Small intestine (tissue), 7 donors: ENCODE data around the gene NEUROD6. TPM values are rescaled to one million over a fixed set of nuclear protein-coding genes. Genes with fewer than 3 reads are reported as not detected.

Experiments
- DNase-seq, 2 donors: peaks; one replicate each; pipeline versions ENCODE4 v3.0.0 to v3.0.0-alpha.2; 2013
- FAIRE-seq: peaks from 2 replicates; lab custom pipeline; 2012; peaks lifted over from hg19 to GRCh38; lab: Jason Lieb, UNC
- H3K27ac ChIP-seq, 3 donors: one replicate each; pipeline ENCODE4 v1.5.1; 2013; ENCODE audit warnings: low read length in 2 of 3, mild to moderate bottlenecking in 2 of 3, control low read depth in 1 of 3, inconsistent platforms in 1 of 3, low read depth in 1 of 3, moderate library complexity in 1 of 3
- H3K27me3 ChIP-seq, 3 donors: one replicate each; pipeline ENCODE4 v1.6.1; 2013; ENCODE audit warnings: low read length in 3 of 3, inconsistent platforms in 1 of 3; ENCODE audit not compliant: control insufficient read depth in 3 of 3, insufficient read depth in 3 of 3
- H3K36me3 ChIP-seq, 3 donors: one replicate each; pipeline ENCODE4 v1.6.1; 2013; ENCODE audit warnings: low read length in 3 of 3, inconsistent platforms in 1 of 3, low read depth in 1 of 3, mild to moderate bottlenecking in 1 of 3, moderate library complexity in 1 of 3; ENCODE audit not compliant: control insufficient read depth in 3 of 3, insufficient read depth in 2 of 3
- H3K4me1 ChIP-seq, 3 donors: one replicate each; pipeline ENCODE4 v1.6.1; 2013; ENCODE audit warnings: low read length in 2 of 3, inconsistent platforms in 1 of 3, low read depth in 1 of 3, mild to moderate bottlenecking in 1 of 3, moderate library complexity in 1 of 3; ENCODE audit not compliant: control insufficient read depth in 3 of 3, insufficient read depth in 2 of 3
- H3K4me3 ChIP-seq, 3 donors: one replicate each; pipeline ENCODE4 v1.5.1; 2013; ENCODE audit warnings: low read length in 3 of 3, control low read depth in 1 of 3, inconsistent platforms in 1 of 3, low read depth in 1 of 3, mild to moderate bottlenecking in 1 of 3, moderate library complexity in 1 of 3
- H3K9me3 ChIP-seq, 2 donors: one replicate each; pipeline ENCODE4 v1.6.1; 2013; ENCODE audit warnings: low read depth in 1 of 2, low read length in 1 of 2; ENCODE audit not compliant: control insufficient read depth in 2 of 2, insufficient read depth in 1 of 2
- WGBS, 3 donors: extraction: QIAGEN DNeasy Blood & Tissue Kit; methylation state at CpG; one replicate each; pipeline ENCODE4 v1.1.7; 2013; 5-methylcytosine and 5-hydroxymethylcytosine counted together
- polyA plus RNA-seq, 4 donors: library from polyadenylated mRNA; stranded (reverse) in 3 of 4; unstranded in 1 of 4; fragments of 200-250 nt in 3 of 4; fragments of 120-200 nt in 1 of 4; gene quantifications; one replicate each; pipeline versions ENCODE4 v1.2.1 to v1.2.3, GENCODE V29; 2013
- donor health status: healthy with polysubstance abuse.
- donor health status: control.
- donor health status: control.
- donor health status: Bipolar disorder and iron deficiency.
- donor health status: healthy.

Gene NEUROD6
- polyA plus RNA-seq, 4 donors, result 0.34 to 0.54 TPM; not detected in 2

- peaks cover 4 to 5% (median 5%) of the 10 kb centered on the region in 3 donors for H3K4me1 ChIP-seq
- FAIRE-seq, result no peak
- H3K9me3 ChIP-seq, result no peaks in the 10 kb centered on the region
- 74 to 82% (median 78%) methylated on average over 3 of the region's 3 CpGs for WGBS, 3 donors
- H3K27me3 ChIP-seq, result no peaks in the 10 kb centered on the region
- DNase-seq, result no peak
- no peaks in the 10 kb centered on the region for H3K36me3 ChIP-seq
- H3K27ac ChIP-seq, result no peak overlapping the region
- no peak overlapping the region for H3K4me3 ChIP-seq
Measured at GRCh38 chr7:31363496-31363895, 23.0 kb upstream of the NEUROD6 start.

GRCh38 chr7:31363051-31363450 is 22.5 kb upstream of the NEUROD6 start:
- DNase-seq, result no peak
- 70 to 83% (median 80%) methylated on average over 5 of the region's 5 CpGs for WGBS, 3 donors
- no peaks in the 10 kb centered on the region for H3K36me3 ChIP-seq
- FAIRE-seq, result no peak
- H3K27me3 ChIP-seq, result no peaks in the 10 kb centered on the region
- H3K9me3 ChIP-seq, result no peaks in the 10 kb centered on the region
- peaks cover 4 to 5% (median 5%) of the 10 kb centered on the region in 3 donors for H3K4me1 ChIP-seq
- H3K4me3 ChIP-seq, result no peak overlapping the region
- no peak overlapping the region for H3K27ac ChIP-seq

GRCh38 chr7:31362401-31362800 is 21.9 kb upstream of the NEUROD6 start:
- Histone ChIP-seq H3K27me3 (no peaks in the 10 kb centered on the region), H3K4me3 (no peak overlapping the region), H3K4me1 (peaks cover 4 to 5% (median 5%) of the 10 kb centered on the region in 3 donors), H3K36me3 (no peaks in the 10 kb centered on the region), H3K9me3 (no peaks in the 10 kb centered on the region), H3K27ac (no peak overlapping the region)
- FAIRE-seq (no peak), DNase-seq (no peak)
- WGBS, 3 donors, result 62 to 76% (median 67%) methylated on average over 1 of the region's 1 CpG

GRCh38 chr7:31358467-31358866 is 17.9 kb upstream of the NEUROD6 start:
- 7 to 41% (median 23%) methylated on average over 3 of the region's 3 CpGs for WGBS, 3 donors
- DNase-seq, result no peak

GRCh38 chr7:31345421-31345820 is 4.9 kb upstream of the NEUROD6 start:
- no peaks in the 10 kb centered on the region for H3K9me3 ChIP-seq
- FAIRE-seq, result no peak
- no peaks in the 10 kb centered on the region for H3K27me3 ChIP-seq
- 83 to 88% (median 87%) methylated on average over 5 of the region's 5 CpGs for WGBS, 3 donors
- no peak overlapping the region for H3K4me3 ChIP-seq
- H3K4me1 ChIP-seq, result no peaks in the 10 kb centered on the region
- DNase-seq, result no peak
- no peak overlapping the region for H3K27ac ChIP-seq
- H3K36me3 ChIP-seq, result no peaks in the 10 kb centered on the region

More at GRCh38 chr7:31358467-31358866, 17.9 kb upstream of the NEUROD6 start:
- Histone ChIP-seq H3K4me3 (no peak overlapping the region), H3K4me1 (no peaks in the 10 kb centered on the region), H3K27me3 (no peaks in the 10 kb centered on the region), H3K9me3 (peaks cover 0 to 5% of the 10 kb centered on the region in 2 donors), H3K27ac (no peak overlapping the region), H3K36me3 (no peaks in the 10 kb centered on the region)
- no peak for FAIRE-seq

GRCh38 chr7:31343516-31344305 is 3.2 kb upstream of the NEUROD6 start:
- FAIRE-seq (no peak), DNase-seq (no peak)
- H3K27me3 ChIP-seq, result no peaks in the 10 kb centered on the region
- no peaks in the 10 kb centered on the region for H3K36me3 ChIP-seq
- no peak overlapping the region for H3K4me3 ChIP-seq
- no peaks in the 10 kb centered on the region for H3K4me1 ChIP-seq
- H3K9me3 ChIP-seq, result no peaks in the 10 kb centered on the region
- 62 to 77% (median 68%) methylated on average over 3 of the region's 3 CpGs for WGBS, 3 donors
- no peak overlapping the region for H3K27ac ChIP-seq

- Histone ChIP-seq H3K9me3 (no peaks in the 10 kb centered on the region), H3K36me3 (no peaks in the 10 kb centered on the region), H3K27me3 (peaks cover 0 to 4% (median 2%) of the 10 kb centered on the region in 3 donors), H3K27ac (no peak overlapping the region), H3K4me1 (peaks cover 0 to 4% (median 0%) of the 10 kb centered on the region in 3 donors), H3K4me3 (no peak overlapping the region)
- FAIRE-seq (no peak), DNase-seq (peak; percentile 7 to 34)
- 14 to 31% (median 18%) methylated on average over 5 of the region's 5 CpGs for WGBS, 3 donors
Measured at GRCh38 chr7:31341141-31341540, 615 bp upstream of the NEUROD6 start.

GRCh38 chr7:31340051-31340450 is 475 bp downstream of the NEUROD6 start:
- peaks cover 0 to 4% (median 4%) of the 10 kb centered on the region in 3 donors for H3K27me3 ChIP-seq
- no peak for FAIRE-seq
- WGBS, 3 donors, result 64 to 74% (median 73%) methylated on average over 5 of the region's 5 CpGs

More at GRCh38 chr7:31340051-31340450, 475 bp downstream of the NEUROD6 start:
- no peak for DNase-seq
- Histone ChIP-seq H3K9me3 (no peaks in the 10 kb centered on the region), H3K4me1 (peaks cover 0 to 4% (median 0%) of the 10 kb centered on the region in 3 donors), H3K4me3 (no peak overlapping the region), H3K27ac (no peak overlapping the region), H3K36me3 (no peaks in the 10 kb centered on the region)
